K562 (cell line): ENCODE data around the gene DTX1. TPM values are rescaled to one million over a fixed set of nuclear protein-coding genes. Genes with fewer than 3 reads are reported as not detected.

Source experiments
- ARID1B ChIP-seq: fragments of 450-650 bp; IDR thresholded peaks from 2 replicates; pipeline ENCODE4 v1.6.1; 2016; ENCODE audit warnings: antibody characterized with exemption, mild to moderate bottlenecking, inconsistent platforms
- CBFA2T3 ChIP-seq: fragments of 450-650 bp; IDR thresholded peaks from 2 replicates; pipeline ENCODE4 v1.6.1; 2017
- CBX2 ChIP-seq: fragments of 200-600 bp; sonication (generic); IDR thresholded peaks from one replicate; pipeline ENCODE4 v1.6.1; 2012; ENCODE audit warnings: mild to moderate bottlenecking, low read length, inconsistent platforms; ENCODE audit not compliant: insufficient read depth, poor library complexity, severe bottlenecking
- E2F8 ChIP-seq: fragments of 450-650 bp; IDR thresholded peaks from 2 replicates; pipeline ENCODE4 v1.7.1; 2018; ENCODE audit warnings: mild to moderate bottlenecking, low read depth; ENCODE audit not compliant: partially characterized antibody
- GTF2E2 ChIP-seq: fragments of 200-800 bp; sonication (Bioruptor generic); IDR thresholded peaks from 2 replicates; pipeline ENCODE4 v1.6.1; 2016; ENCODE audit warnings: missing genetic modification characterization, missing compliant biosample characterization
- MXI1 ChIP-seq: IDR thresholded peaks from 2 replicates; pipeline ENCODE4 v1.6.1; 2011; ENCODE audit warnings: low read depth, mild to moderate bottlenecking, improper control_type of control experiment, low read length
- MYC ChIP-seq, 2 experiments: fragments of 250-450 bp in 1 of 2; sonication (Bioruptor Pico) in 1 of 2; IDR thresholded peaks; 2 replicates each; pipeline versions ENCODE4 v1.5.1 to v1.6.1; 2012 to 2021; ENCODE audit warnings: low read depth in 2 of 2, borderline replicate concordance in 1 of 2, improper control_type of control experiment in 1 of 2, low read length in 1 of 2, mild to moderate bottlenecking in 1 of 2, moderate library complexity in 1 of 2
- PREB ChIP-seq: sonication (generic); formaldehyde crosslinking; IDR thresholded peaks from 2 replicates; pipeline ENCODE4 v1.8.1; 2023; ENCODE audit warnings: mild to moderate bottlenecking, missing genetic modification reagents
- SMARCE1 ChIP-seq: fragments of 450-650 bp; IDR thresholded peaks from 2 replicates; pipeline ENCODE4 v1.7.1; 2016; ENCODE audit warnings: mild to moderate bottlenecking
- SOX6 ChIP-seq: fragments of 450-650 bp; IDR thresholded peaks from 2 replicates; pipeline ENCODE4 v1.6.1; 2014; ENCODE audit warnings: mild to moderate bottlenecking
- SRSF1 ChIP-seq: fragments of 200-400 bp; formaldehyde crosslinking; IDR thresholded peaks from 2 replicates; pipeline ENCODE4 v1.6.1; 2017; ENCODE audit warnings: mild to moderate bottlenecking, low read depth, low read length, moderate library complexity
- SRSF3 ChIP-seq: fragments of 200-400 bp; formaldehyde crosslinking; IDR thresholded peaks from 2 replicates; pipeline ENCODE4 v1.6.1; 2016; ENCODE audit warnings: mild to moderate bottlenecking, low read length, moderate library complexity; ENCODE audit not compliant: insufficient read depth
- TEAD2 ChIP-seq: fragments of 450-650 bp; IDR thresholded peaks from 2 replicates; pipeline ENCODE4 v1.6.1; 2016; ENCODE audit warnings: missing genetic modification characterization, control low read depth, missing compliant biosample characterization
- ZNF3 ChIP-seq: fragments of 250-450 bp; sonication (Bioruptor Pico); IDR thresholded peaks from 2 replicates; pipeline ENCODE4 v1.5.0; 2021; ENCODE audit warnings: mild to moderate bottlenecking, moderate library complexity
- ZNF311 ChIP-seq: fragments of 250-450 bp; sonication (Bioruptor Pico); IDR thresholded peaks from 2 replicates; pipeline ENCODE4 v1.4.0; 2020; ENCODE audit warnings: mild to moderate bottlenecking, moderate library complexity
- ZNF316 ChIP-seq: fragments of 450-650 bp; IDR thresholded peaks from 2 replicates; pipeline ENCODE4 v1.6.1; 2016
- polyA plus RNA-seq, 8 experiments: library from polyadenylated mRNA; depleted of rRNA in 4 of 8; stranded (reverse) in 5 of 8; unstranded in 3 of 8; fragments of >200 nt; fragmentation: Nextera tagmentation in 2 of 8; fragmentation: Illumina TruSeq in 1 of 8; extraction: Ambion mirVana in 2 of 8; extraction: Trizol in 1 of 8; gene quantifications; 2 replicates each; pipeline versions ENCODE4 v1.2.1 to v1.2.3, GENCODE V29; 2011 to 2014; ENCODE audit warnings: inconsistent platforms in 1 of 8, missing spikeins in 1 of 8
- total RNA-seq, 7 experiments: library from RNA; depleted of rRNA in 6 of 7; stranded (reverse); fragments of >200 nt in 6 of 7; fragmentation: Illumina TruSeq in 2 of 7; extraction: Trizol in 2 of 7; gene quantifications; 2 replicates each; pipeline versions ENCODE4 v1.2.1 to v1.2.3, GENCODE V29; 2011 to 2021; ENCODE audit warnings: low replicate concordance in 1 of 7
- TF ChIP-seq, protein P1 (sequence below): fragments of 200-800 bp; sonication (Bioruptor generic); IDR thresholded peaks from 2 replicates; pipeline ENCODE4 v1.6.1; 2017; ENCODE audit warnings: missing genetic modification characterization, missing compliant biosample characterization
- TF ChIP-seq, protein P2 (sequence below): fragments of 450-650 bp; IDR thresholded peaks from 2 replicates; pipeline ENCODE4 v1.6.1; 2017; ENCODE audit warnings: antibody characterized with exemption, mild to moderate bottlenecking

Gene DTX1
- total and polyA plus RNA-seq, 9 of the 15 experiments (the other 6 are each of a cell fraction or from before 2014, with no cell fraction given) = not detected

DNA sequence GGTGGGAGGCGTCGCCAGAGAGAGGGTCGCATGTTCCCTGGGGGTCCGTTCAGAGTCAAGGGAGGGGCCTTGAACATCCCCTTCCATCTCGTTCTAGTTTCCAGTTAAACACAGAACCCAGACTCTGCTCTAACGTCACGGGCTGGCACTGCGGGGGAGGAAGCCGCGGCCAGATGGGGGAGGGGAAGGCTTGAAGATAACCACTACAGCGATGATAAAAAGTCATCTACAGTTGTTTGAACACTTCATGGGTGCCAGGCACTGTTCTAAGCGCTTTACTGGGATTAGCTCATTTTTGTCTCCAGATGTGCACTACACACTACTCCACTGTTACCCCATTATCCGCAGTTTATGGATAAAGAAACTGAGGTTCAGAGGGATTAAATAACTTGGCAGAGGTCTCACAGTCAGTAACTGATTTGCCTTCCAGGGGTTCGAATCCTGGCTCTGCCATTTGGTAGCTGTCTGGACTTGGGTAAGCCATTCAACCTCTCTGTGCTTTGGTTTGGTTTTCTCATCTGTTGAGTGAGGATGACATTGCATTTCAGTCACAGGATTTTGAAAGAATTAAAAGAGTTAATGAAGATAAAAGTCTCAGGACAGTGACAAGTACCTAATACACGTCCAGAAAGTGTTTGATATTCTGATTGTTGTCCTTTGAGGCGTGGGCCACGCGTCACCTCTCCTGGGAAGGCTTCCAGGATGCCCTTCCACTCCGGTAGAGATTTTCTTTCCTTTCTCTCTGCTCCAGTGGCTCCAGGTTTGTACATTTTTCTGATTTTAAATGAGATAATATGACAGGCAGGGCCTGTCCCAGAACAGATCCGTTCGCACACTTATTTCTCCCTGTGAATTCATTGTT lies 79.8 kb downstream of the DTX1 start (continued):
- TF ChIP-seq, protein P1, sequence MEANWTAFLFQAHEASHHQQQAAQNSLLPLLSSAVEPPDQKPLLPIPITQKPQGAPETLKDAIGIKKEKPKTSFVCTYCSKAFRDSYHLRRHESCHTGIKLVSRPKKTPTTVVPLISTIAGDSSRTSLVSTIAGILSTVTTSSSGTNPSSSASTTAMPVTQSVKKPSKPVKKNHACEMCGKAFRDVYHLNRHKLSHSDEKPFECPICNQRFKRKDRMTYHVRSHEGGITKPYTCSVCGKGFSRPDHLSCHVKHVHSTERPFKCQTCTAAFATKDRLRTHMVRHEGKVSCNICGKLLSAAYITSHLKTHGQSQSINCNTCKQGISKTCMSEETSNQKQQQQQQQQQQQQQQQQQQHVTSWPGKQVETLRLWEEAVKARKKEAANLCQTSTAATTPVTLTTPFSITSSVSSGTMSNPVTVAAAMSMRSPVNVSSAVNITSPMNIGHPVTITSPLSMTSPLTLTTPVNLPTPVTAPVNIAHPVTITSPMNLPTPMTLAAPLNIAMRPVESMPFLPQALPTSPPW (CRISPR knock-in tag) = peak; percentile 30; the same call in 1 of the 2 replicates
- TF ChIP-seq MXI1 (no peak), TEAD2 (tag) (no peak), ZNF311 (CRISPR knock-in tag) (no peak), ZNF316 (peak; percentile 47), SMARCE1 (peak; percentile 60; the same call in 1 of the 2 replicates), ARID1B (peak; percentile 41), ZNF3 (CRISPR knock-in tag) (no peak), PREB (CRISPR knock-in tag) (no peak), CBFA2T3 (peak; percentile 22; the same call in 1 of the 2 replicates), SOX6 (peak; percentile 21; the same call in 1 of the 2 replicates), MYC (IDR thresholded peaks at IDR 0.05; ENCODE audit: low read depth, low read length) (no peak), MYC (CRISPR knock-in tag; IDR thresholded peaks at IDR 0.05; ENCODE audit: borderline replicate concordance, low read depth) (no peak), CBX2 (no peak), SRSF3 (no peak), SRSF1 (no peak), GTF2E2 (tag) (no peak), E2F8 (no peak)
- TF ChIP-seq, protein P2, sequence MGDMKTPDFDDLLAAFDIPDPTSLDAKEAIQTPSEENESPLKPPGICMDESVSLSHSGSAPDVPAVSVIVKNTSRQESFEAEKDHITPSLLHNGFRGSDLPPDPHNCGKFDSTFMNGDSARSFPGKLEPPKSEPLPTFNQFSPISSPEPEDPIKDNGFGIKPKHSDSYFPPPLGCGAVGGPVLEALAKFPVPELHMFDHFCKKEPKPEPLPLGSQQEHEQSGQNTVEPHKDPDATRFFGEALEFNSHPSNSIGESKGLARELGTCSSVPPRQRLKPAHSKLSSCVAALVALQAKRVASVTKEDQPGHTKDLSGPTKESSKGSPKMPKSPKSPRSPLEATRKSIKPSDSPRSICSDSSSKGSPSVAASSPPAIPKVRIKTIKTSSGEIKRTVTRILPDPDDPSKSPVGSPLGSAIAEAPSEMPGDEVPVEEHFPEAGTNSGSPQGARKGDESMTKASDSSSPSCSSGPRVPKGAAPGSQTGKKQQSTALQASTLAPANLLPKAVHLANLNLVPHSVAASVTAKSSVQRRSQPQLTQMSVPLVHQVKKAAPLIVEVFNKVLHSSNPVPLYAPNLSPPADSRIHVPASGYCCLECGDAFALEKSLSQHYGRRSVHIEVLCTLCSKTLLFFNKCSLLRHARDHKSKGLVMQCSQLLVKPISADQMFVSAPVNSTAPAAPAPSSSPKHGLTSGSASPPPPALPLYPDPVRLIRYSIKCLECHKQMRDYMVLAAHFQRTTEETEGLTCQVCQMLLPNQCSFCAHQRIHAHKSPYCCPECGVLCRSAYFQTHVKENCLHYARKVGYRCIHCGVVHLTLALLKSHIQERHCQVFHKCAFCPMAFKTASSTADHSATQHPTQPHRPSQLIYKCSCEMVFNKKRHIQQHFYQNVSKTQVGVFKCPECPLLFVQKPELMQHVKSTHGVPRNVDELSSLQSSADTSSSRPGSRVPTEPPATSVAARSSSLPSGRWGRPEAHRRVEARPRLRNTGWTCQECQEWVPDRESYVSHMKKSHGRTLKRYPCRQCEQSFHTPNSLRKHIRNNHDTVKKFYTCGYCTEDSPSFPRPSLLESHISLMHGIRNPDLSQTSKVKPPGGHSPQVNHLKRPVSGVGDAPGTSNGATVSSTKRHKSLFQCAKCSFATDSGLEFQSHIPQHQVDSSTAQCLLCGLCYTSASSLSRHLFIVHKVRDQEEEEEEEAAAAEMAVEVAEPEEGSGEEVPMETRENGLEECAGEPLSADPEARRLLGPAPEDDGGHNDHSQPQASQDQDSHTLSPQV = no peak
